LNCaP clone FGC (cell line): ENCODE measurements around the gene BST1.

Experiments
- DNase-seq: peaks from one replicate; pipeline ENCODE4 v3.0.0-alpha.2; 2011; ENCODE audit warnings: low read depth
- H3K4me3 ChIP-seq: 2 replicates; pipeline ENCODE4 v1.5.1; 2011; ENCODE audit warnings: mild to moderate bottlenecking, low read depth, low read length, control low read depth
- CTCF ChIP-seq: IDR thresholded peaks from 2 replicates; pipeline ENCODE4 v1.5.1; 2012; ENCODE audit warnings: mild to moderate bottlenecking; ENCODE audit not compliant: control insufficient read depth, insufficient read depth; ENCODE audit errors: extremely low read depth

The BST1 gene

GRCh38 chr4:15779306-15779705, 76.4 kb downstream of the BST1 start:
- 0 out of 2 replicates have a peak overlapping the region, but pooled peaks have one; percentile 11 for H3K4me3 ChIP-seq
- TF ChIP-seq CTCF = peak; percentile 24
- DNase-seq = no peak

GRCh38 chr4:15779809-15780208, 76.9 kb downstream of the BST1 start:
- H3K4me3 ChIP-seq = no peak overlapping the region
- no peak for DNase-seq
- no peak for TF ChIP-seq CTCF

GRCh38 chr4:15781427-15782095, 78.7 kb downstream of the BST1 start:
- TF ChIP-seq CTCF = no peak
- H3K4me3 ChIP-seq = no peak overlapping the region
- DNase-seq = no peak
